UCSD-AML1 (cell line): Measurements from ENCODE around the gene OXT.
A peak's percentile ranks its signal among the peaks of the same experiment; 100 is the strongest.

Experiments
- DNase-seq: peaks from one replicate; lab custom pipeline; 2025; ENCODE audit not compliant: unreplicated experiment; lab: John Stamatoyannopoulos, UW

OXT gene

DNA sequence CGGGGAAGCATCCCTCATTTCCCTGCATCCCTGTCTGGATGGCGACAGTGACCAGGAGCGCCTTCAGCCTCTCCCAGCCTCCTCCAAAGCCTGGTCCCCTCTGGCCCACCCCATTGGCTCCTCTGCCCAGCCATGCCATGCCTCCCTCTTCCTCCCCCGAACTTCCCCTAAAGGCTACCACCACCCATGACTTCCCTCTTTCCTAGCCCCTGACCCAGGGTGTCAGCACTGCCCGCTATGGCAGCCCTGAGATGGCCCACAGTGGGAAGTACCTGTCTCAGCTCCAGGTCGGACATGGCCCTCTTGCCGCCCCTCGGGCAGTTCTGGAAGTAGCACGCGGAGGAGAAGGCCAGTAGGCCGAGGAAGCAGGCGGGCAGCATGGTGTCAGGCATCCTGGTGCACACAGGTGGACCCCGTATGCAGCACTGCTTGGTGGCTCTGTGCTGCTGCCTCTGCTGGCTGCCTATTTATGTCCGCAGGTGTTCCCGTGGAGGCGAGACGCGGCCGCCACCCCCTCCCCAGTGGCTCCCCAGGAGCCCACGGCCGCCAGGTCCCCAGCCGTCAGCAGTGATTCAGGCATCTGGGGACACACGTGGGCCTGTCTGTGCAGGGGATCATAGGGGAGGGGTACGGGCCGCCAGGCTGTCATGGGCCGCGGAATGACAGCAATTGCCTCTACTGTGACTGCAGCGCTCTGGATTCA, 13.0 kb downstream of the OXT start, which contains the start of gene AVP:
Gene AVP (minus strand): TSS at position 442 of the 703 bp plus-strand sequence. CDS start 50 bp downstream, at position 392.
- DNase-seq, result no peak

DNA sequence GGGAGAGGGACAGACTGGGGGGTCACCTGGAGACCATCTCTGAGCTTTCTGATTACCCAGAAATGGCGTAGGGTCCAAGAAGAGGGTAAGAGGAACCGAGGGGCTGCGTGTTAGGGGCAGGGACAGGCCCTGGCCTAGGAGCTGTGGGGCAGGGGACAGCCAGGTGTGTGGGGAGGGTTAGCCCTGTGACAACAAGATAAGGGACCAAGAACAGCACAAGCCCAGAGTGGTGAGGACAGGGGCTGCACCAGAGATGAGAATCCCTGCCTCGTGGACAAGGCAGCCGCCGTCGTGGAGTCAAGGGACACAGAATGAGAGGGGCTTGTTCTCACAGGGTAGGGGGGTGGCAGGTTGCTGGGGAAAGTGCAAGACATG, 13.6 kb downstream of the OXT start:
- no peak for DNase-seq

DNA sequence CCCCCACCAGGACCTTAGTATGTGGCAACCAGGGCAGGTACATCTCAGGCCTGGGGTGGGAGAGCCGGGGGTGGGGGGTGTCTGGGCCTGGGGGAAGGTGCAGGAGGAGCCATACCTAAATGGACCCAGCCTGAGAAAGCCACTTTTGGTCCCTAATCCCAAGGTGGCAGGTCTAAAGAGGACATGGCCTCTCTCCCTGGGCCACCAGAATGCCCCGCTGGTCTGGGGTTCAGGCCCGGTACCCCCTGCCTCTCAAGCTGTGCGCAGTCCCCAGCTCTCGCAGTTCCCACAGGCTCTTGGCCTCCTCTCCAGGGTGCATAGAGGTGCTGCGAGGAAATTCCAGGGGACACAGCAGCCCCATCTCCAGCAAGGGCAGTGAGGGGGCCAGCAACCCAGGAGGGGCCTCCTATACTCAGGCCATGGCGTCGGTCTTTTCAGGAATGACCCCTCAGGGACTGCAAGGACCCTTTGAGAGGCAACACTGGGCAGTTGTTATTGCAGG, 14.2 kb downstream of the OXT start:
- DNase-seq, result no peak

DNA sequence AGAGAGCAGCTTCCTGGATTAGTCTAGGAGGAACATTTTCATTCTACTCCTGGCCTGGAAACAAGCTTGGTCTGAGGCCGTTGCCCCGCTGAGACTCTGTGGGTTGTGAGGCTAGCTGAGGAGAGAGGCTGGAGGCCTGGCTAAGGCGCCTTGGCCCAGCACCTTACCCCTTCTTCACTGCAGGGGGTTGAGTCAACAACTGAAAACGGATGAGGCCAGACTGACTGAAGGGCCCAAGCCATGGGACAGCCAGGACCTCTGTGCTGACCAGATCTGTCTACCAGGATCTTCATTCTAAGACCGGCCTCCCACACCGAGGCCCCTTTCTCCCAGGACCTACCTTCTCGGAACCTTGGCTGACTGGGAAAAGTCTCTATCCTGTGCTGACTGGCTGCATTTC, 16.6 kb downstream of the OXT start:
- no peak for DNase-seq

DNA sequence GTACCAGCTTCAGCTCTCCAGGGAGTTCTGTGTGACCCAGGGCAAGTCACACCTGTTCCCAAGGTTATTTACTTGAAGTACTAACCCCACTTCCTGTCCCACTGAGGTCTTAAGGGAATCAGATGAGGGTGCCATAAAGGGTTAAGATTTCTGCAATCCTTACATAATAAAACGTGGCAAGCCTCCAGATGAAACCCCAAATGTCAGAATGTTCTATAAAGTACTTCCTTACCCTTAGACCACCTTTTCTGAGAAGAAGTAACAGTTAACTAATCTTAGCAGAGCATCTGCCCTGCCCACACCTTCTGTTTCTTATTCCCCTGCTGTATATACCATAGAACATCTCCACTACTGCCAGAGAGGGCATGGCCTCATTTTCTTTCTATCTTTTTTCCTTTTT, 19.1 kb downstream of the OXT start:
- DNase-seq, result no peak

DNA sequence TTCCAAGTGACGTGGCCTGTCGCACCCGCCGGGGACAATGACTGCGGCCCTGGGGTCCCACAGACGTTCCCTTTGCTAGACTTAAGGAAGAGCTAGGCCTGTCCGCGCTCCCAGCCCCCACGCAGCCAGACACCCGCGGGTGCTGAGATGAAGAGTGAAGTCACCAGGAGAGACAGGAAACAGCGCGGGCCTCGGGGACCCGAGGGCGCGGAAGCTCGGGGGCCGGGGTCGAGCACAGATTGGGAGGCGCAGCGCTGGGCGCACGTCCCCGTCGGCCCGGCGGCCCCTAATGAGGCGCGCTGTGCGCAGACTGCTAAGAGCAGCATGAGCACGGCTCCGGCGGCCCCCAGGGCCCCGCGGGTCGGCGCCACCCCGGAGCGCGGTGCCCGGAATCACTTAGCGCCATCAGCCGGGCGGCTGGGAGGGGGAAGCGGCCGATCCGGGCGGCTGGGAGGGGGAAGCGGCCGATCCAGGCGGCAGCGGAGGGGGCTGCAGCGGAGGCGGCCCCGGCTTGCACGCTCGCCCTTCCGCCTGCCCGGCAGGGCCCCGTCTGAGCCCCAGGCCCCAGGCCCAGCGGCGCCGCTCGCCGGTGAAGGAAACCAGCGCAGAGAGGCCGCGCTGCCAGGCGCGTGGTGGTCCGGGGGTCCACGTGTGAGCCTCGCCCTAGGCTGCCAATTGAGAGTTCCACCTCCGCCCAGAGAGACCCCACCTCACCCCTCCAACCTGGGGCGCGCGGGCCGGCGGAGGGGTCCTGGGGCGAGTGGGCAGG, 21.4 kb downstream of the OXT start:
- DNase-seq, result no peak

DNA sequence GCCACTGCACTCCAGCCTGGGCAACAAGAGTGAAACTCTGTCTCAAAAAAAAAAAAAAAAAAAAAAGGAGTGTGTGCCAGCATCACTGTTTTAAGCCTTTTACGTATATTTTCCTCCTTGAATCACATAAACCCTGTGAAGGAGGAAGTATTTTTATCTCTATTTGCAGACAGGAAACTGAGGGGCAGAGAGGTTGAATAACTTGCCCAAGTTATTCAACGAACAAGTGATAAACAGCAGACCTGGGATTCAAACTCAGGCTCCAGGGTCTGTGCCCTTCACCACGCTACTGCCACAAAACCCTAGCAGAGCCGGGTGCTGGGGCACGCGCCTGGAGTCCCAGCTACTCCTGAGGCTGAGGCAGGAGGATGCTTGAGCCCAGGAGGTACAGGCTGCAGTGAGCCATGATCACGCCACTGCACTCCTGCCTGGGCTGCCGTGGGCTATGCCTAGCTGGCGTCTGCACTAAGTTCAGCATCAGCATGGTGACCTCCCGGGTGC, 22.5 kb downstream of the OXT start:
- peak; percentile 70 for DNase-seq

DNA sequence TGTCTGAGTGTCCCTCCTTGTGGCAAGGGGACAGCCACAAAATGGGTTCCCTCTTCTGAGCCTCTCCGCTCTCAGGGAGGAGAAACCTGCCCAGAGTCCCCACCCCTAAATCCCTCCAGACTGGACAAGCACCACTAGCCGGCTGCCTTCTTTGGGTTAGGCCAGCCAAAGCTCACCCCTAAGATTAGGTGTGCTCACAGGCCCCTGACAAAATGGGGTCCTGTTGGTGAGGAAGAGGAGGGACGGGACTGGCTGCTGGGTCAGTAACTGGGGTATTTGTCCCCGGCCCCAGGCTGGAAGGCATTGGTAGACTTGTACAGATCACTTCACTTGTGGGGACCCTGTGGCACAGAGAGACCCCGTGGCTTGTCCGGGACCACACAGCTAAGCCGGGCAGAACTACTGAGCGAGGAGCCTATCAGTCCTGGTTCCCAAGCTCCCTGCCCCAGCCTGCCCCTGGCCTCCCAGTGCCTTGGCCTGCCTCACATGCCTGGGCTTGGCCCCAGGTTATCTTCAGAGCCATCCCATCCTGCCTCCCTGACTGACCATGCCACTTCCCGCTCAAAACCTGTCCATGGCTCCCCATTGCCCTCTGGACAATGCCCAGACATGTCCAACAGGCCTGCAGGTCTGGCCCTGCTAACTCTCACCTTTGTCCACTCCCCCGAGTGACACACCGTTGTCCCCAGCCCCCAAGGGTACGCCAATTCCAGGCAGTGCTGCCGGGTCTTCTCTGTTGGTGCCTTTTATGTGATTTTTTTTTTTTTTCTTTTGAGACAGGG, 23.6 kb downstream of the OXT start:
- no peak for DNase-seq

DNA sequence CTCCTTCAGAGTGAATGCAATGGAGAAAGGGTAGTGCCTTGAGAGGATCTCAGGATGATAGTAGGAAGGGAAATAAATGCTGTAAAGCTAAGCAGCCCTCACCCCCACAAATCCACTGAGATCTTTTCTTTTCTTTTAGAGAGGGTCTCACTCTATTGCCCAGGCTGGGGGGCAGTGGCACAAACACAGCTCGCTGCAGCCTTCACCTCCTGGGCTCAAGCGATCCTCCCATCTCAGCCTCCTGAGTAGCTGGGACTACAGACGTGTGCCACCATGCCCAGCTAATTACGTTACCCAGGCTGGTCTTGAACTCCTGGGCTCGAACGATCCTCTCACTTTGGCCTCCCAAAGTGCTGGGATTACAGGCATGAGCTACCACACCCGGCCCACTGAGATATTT, 29.1 kb downstream of the OXT start:
- no peak for DNase-seq

DNA sequence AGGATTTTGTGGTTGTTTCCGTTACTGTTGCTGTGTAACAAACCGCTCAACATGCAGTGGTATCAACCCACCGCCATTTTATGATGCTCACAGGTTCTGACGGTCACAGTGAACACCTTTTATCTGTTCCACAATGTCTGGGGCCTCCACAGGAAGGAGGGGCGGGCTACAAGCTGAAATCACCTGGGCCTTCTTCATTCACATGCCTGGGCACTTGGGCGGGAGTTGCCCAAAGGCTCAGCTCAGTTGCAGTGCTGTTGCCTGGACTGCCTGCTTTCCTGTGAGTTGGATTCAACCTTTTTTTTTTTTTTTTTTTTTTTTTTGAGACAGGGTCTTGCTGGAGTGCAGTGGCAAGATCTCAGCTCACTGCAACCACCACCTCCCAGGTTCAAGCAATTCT, 29.8 kb downstream of the OXT start:
- no peak for DNase-seq

DNA sequence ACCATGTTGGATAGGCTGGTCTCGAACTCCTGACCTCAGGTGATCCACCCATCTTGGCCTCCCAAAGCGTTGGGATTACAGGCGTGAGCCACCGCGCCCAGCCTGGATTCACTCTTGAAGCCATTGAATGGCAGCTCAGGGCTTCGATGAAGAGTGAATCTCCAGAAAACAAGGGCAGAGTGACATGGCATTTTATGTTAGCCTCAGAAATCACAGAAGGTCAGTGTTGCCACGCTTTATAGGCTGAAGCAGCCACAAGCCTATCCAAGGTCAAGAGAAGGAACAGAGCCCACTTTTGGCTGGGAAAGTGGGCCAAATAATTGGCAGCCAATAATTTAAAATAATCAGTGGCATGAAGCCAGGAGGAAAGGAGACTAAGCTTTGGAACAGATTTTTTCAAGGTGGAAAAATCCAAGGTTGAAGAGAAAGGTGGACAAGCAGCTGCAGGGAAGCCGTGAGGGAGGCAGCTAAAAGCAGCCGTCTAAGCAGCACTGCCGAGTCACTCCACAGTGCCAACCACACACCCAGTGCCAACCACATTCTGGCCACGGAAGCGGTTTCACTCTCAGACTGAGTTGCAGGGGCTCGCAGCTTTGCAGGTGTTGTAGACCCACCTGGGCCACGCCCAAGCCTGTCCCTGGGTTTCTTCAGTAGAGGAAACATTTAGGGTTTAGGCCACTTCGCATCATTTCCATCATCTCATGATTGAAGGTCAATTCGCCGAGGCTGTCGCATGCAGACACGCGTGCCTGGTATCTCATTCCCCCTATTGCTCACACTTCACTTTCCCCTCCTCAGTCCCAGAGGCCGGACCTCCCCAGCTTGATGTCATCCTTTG, 30.5 kb downstream of the OXT start:
- peak; percentile 37 for DNase-seq

DNA sequence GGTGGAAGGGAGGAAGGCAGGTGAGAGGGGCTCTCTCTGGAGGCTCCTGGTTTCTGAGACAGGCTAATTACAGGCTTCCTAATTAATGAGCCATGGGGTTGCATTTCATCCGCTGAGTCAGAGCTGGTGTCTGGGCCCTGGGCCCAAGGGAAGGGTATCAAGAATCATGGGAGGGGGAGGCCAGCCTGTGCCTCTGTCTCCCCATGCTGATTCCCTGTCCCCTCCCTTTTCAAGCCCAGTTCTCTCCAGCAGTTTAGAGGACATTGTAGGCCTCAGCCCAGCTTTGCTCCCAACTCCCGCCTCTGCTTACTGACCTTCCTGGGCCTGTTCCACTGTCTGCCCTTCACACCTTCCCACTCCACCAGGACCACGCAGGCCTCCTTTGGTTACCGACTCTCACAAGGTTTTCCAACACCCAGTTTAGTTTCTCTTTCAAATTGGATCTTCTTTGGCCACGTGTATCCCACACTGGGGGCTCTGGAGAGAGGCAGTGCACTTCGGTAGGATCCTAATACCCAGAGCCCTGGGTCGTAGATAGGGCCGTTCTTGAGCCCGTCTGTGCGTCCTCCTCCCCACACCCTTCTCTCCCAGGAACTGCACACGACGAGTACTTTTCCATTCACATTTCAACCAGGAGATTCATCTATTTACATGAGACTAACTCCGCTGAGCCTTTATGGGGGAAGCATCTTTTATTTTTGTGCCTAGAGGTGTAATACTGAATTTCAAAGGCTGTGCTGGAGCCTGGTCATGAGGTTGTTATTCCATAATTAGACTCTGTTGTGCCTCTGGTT, 31.4 kb downstream of the OXT start:
- DNase-seq, result no peak

DNA sequence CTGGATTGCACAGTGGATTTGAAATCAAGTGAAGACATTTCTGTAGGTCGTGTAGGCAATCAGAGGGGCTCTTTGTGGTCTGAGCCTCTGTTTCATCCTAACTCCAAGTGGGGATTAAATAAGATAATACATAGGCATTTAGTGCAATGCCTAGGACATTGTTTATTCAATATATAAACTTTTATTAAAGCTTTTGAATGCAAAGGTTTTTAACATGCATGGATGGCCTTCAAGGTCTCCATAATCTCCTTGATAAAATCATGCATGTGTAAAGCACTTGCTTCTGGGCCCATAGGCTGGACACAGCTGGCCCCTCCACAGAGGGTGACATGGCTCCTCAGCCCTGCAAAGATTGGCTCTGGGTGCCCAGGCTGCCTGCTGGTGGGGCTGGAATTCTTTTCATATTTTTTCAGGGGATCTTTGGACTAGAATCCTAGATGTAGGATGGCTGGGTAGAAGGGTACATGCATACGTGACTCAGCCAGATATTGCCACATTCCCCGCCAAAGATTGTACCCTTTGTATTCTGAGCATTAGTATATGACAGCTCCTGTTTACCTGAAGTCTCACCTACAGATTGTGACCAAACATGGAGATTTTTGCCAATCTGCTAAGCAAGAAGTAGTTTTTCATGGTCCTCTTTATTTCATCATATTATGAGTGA, 32.1 kb downstream of the OXT start:
- DNase-seq, result no peak

DNA sequence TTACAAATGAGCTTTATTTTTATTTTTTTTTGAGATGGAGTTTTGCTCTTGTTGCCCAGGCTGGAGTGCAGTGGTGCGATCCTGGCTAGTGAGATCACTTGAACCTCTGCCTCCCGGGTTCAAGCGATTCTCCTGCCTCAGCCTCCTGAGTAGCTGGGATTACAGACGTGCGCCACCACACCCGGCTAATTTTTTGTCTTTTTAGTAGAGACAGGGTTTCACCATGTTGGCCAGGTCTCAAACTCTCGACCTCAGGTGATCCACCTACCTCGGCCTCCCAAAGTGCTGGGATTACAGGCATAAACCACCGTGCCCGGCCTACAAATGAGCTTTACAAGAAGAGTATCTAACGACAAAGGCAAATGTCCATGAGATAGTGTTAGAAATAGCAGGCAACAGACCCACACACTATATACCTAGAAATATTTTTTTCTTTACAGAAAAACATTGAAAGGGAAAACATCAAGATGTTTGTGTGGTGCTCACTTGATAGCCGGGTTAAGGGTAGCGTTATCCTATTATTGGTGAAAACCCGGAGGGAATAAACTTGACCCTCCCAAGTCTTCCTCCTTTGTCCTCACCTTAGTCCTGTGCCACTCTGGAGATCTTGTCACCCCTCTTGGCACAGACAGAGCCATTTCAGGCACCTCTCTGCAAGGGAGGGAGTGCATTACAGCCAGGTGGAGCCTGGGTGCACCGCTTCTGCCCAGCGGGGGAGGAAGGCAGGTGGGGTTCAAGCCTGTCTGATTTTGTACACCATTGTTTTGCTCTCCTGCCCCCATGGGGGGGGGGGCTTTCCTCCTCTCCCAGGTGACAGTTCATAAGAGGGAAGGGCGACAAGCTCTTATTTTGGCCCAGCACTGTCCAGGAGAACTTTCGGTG, 34.1 kb downstream of the OXT start:
- no peak for DNase-seq

DNA sequence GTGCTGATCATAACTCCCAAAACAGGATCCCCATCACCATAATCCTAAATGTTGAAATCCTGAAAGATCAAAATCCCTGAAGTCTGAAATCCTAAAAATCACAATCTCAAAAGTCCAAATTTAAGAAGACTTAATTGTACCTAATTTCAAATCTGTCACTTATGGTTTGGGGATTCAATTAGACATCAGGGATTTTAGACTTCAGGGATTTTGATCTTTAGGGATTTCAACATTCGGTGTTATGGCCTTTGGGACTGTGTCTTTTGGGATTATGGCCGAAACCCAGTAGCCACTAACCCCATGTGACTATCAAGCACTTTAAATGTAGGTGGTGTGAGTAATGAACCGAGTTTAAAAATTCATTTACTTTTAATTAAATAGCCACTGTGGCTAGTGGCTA, 34.8 kb downstream of the OXT start:
- no peak for DNase-seq

DNA sequence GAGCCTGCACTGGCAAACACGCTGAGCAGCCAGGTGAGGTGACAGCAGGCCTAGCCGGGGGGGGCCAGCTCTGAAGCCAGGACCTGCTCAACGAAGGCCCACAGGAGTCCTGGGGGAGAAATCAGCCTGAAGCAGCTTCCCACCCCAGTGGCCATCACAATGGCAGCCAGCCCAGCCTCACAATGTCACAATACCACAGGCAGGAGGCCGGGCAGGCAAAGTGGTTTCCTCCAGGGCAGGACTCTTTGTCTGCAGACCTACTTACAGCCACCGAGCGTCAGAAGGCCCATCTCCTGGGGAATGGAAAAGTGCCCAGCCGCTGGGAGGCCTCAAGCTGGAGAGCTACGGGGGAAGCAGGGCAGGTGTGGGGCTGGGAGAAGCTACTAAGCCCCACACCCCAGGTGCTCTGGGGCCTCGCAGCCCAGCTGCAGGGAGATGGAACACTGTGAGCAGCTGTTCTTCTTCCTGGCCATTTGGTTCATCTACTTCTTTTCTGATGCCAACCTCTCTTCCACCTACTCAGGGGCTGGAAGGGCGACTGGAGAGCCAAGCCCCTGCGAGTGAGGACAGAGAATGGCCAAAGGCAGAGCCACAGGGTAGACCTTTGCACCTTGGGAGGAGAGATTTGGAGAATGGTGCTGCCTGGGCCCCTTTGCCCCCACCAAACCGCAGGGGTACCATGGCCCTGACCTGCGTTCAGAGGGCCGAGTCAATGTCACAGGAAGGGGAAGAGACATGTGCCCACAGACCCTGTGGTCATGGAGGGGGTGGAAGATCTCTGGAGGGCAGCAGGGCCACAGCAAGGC, 35.4 kb downstream of the OXT start:
- peak; percentile 38 for DNase-seq

DNA sequence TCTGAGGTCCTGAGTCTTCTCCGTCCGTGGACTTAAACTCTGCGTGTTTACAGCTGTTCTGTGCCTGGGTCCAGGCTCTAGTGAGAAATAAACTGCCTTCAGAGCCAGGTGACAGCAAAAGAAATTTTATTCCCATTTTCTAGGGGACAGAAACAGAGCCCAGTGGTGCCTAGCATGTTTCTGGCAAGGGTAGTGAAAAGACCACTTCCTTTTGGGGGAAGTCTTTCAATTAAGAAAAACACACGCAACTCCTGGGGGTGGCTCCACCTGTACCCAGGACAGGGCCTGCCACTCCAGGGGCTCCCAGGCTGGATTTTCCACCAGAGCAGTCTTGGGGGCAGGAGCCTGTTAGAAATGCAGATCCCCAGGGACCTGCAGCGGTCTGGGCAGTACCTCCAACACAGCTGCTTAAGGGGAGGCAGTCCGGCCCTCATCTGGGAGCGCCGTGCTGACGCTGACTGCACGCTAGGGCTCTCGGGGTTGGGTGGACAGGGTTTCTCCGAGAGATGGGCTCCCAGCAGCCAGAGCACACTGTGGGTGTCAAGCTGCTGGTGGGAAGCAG, 36.1 kb downstream of the OXT start:
- no peak for DNase-seq
